GM11168 (cell line): ENCODE results near the gene ZEB2.

ENCODE experiments used
- in situ Hi-C: fragments of 300-500 bp; cut with MboI; formaldehyde crosslinking; loops from one replicate; pipeline ENCODE4 v1.12.0; 2022; ENCODE audit warnings: low sequenced_read_pairs; ENCODE audit not compliant: unreplicated experiment

ZEB2 gene

DNA sequence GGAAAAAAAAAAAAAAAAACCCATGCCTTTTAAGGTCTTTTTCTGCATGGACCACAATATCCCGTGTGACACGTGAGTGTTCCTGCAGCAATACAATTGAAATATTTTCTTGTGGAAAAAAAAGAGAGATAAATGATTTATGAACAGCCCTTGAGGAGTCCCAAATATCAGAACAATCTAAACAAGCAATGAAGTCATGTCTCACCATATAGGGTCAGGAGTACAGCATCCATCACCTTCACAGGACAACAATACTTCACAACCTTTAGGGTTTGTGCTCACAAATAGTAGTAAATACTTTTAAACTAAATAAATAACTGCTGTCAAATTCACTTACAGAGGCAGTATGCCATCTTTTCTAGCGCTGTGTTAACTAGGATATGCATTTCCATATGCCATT is 87.9 kb downstream of the ZEB2 start:
- in situ Hi-C loops = no loop called here

DNA sequence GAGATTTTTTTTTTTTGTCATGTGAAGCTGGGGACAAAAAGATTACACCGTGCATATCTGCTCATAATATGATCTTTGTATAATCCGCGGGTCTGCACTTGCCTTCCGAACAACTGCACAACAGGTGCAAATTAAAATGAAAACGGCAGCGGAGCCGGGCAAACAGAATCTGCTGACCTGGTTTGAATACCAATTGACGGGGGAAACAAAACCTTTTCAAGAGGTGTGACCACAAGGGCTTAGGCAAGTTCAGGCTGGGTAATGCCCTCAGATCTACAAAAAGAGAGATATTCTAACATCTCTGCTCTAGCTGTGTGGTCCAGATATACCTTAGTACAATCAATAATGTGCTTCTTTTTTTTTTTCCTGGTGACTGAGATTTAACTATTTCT is 88.5 kb downstream of the ZEB2 start:
- in situ Hi-C loops = no loop called here

GRCh38 chr2:144430722-144431391 is 89.1 kb downstream of the ZEB2 start:
- in situ Hi-C loops = no loop called here

DNA sequence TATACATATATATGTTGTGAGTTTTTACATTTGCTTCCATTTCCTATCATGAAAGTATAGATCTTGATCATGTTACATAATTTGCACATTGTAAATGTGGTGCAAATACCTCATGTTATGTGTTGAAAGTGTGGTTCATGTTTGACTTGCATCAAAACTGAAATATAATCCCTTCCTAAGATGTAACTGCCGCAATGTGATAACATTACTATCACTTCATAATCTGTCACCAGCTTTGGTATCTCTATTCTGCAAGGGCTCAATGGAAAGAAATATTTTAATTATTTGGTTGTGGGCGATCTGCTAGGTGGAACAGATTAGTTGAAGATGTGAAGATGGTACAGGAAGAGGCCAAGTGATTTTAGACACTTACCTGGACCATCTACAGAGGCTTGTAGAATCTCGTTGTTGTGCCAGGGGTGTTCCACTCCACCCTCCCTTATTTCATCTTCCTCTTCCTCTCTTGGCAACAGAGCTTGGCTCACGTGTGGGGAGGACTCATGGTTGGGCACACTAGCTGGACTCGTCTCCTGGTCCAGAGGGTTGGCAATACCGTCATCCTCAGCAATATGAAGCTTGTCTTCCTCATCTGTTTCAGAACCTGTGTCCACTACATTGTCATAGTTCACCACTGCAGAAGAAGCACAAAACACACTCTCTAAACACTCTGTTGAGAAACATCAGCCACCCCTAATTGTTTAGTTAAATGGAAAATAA is 90.4 kb downstream of the ZEB2 start:
- in situ Hi-C loops = no loop called here

- in situ Hi-C loops = no loop called here
Observed at GRCh38 chr2:144426981-144427479, 92.9 kb downstream of the ZEB2 start.

DNA sequence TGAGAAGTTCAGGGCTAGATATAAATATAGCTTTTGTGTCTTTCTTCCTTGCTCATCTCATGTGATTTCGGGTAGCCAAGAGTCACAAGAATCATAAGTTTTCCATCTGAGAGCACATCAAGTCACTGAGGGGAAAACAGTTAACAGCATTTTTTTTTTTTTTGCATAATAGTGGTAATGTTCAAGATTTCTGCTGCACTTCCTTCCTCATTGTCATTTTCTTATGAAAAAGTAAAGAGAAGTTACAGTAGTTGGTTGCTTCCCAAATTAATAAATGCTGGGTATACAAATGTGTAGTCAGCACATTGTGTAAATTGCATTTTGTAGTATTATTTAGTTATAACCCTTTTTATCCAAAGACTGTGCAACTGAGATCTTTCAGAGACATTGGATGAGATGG is 93.6 kb downstream of the ZEB2 start:
- in situ Hi-C loops = no loop called here

GRCh38 chr2:144424559-144425240 is 95.2 kb downstream of the ZEB2 start:
- in situ Hi-C loops = no loop called here

DNA sequence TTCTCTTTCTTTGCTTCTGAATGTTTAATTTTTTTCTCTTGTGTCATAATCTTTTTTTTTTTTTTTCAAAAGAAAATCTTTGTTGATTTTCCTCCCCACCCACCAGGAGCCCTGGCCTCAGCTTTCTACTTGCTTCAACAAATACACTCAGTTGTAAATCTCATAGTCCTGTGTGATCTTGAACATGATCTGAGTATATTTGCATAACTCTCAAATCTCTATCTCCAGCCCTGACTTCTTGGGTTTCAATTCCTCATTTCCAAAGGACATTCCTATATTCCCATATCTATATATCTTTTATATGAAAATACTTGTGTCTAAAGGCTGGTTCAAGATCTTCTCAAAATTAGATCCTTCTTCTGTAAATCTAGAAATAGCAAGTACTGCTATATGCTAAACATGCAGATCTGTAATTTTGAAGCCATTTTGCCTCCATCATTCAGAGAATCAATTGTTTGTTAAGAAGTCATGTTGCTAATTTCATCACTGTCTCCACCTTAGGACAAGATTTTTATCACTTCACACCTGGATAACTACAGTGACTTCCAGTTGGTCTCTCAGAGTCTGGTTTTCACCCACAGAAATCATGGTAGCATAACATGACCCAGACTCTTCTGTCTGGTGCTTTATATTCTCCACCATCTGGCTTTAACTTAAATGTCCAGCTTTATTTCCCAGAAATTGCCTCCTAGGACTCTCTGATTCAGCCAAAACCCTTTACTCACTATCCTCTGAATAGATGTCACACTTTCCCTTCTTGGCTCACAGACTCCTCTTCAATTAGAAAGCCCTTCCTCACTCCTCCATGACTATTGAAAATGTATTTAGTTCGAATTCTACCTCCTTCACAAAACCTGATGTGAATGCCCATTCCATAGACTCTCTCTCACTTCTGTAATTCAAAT is 98.1 kb downstream of the ZEB2 start:
- in situ Hi-C loops = no loop called here

GRCh38 chr2:144419218-144419617 is 100.7 kb downstream of the ZEB2 start:
- in situ Hi-C loops = no loop called here

DNA sequence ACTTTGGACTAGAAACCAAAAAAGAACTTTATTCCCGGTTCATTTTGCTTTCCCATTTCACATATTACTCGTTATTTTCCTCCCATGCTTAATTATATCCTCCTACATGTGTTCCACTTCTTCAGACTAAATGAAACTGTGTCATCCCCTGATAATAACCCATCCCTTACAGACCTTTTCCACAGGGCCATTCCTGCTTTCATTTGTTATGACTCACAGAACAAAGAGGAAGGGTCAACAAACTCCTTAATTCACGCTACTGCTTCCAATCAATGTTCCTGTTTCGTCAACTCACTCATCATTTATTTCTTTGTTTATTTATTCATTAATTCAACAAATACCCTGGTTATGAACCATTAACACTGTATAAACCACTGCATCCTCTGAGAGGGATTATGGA is 104.5 kb downstream of the ZEB2 start:
- in situ Hi-C loops = no loop called here

DNA sequence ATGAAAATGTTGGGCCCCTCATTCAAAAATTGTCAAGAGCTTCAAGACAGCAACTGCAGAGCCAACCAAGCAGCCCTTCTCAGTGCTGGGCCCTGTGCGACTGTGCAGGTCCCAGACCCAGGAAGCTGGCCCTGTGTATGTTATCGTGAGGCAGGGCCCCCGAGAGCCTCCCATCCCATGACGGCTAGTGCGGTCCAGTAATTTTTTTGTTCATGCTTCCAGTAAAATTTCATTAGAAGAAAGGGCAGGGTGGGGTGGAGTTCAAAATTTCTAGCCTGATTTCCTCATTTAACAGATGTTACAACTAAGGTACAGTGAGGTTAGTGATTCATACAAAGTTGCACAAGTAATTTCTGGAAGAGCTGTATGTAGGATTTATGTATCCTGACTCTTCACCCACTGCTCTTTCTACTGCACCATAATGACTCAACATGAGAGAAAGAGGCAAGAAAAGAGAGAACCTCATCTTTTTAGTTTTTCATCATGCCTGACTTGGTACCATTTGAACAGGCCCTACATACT is 105.5 kb downstream of the ZEB2 start:
- in situ Hi-C loops = no loop called here

DNA sequence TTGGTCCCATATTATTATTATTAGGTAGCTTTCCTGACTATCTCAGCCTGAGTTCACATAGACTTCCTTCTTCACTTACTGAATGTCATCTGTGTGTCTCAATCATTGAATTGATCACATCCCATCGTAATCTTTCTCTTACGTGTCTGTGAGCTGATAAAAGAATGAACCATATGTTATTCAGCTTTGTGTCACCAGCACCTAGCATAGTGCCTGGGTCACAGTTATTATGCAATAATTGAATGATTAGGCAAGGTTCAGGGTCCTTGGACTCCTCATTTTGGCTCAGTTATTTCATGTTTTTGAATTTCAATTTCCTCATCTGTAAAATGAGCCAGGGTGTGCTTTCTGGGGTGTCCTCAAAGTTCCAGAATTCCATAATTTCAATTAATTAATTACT is 107.2 kb downstream of the ZEB2 start:
- in situ Hi-C loops = no loop called here

DNA sequence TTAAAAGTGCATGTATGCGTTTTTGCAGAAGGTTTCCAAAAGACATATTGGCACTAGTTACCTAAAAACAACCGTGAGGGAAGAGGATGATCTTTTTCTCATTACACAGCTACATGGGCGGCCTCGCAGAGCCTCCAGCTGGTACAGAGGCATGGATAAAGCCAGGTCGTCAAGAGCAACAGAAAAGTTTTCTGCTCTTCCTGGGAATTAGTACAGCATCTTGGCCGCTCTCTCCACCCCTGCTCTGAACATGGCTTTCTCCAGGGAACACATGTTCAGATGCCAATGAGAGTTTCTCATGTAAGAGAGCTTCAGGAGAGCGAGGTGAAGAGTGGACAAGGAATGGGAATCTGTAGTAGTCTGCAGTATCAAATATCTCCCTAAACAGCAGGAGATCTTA is 108.4 kb downstream of the ZEB2 start:
- in situ Hi-C loops = no loop called here

GRCh38 chr2:144409241-144409640 is 110.7 kb downstream of the ZEB2 start:
- in situ Hi-C loops = no loop called here

DNA sequence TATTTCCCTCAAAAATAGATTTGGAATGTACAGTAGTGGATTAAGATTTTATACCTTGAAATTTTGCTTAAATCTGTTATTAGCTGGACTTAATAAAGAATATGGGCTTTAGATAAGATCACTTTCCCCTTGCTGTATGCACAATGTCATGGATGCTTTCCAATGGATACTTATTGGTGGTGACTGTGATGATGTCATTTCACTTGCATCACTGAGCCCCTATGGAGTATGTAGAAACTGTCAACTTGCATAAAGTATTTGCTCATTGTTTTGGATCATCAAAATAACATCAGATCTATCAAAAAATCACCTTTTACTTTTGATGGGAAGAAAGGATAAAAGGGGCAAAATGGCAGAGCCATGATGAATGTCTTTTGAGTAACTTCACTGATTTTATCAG is 112.7 kb downstream of the ZEB2 start:
- in situ Hi-C loops = no loop called here

GRCh38 chr2:144405982-144406788 is 113.7 kb downstream of the ZEB2 start:
- in situ Hi-C loops = no loop called here

DNA sequence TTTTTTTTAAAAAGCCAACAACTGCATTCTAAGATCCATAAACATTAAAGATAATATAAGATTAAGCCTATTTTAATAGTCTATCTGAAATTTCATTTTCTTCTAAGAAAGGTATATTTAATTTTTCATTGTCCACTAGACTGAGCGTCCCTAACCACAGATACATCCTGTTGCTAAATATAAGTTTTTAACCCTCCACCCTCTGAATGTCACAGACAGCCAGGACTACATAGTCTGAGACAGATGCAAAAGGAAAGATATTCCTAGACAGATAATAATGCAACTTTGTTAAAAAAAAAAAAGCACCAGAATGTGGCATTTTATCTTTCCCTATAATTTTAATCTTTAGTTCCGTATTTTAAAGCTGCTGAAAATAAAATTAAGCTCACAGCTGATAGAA is 114.6 kb downstream of the ZEB2 start:
- in situ Hi-C loops = no loop called here

GRCh38 chr2:144404586-144405314 is 115.2 kb downstream of the ZEB2 start:
- in situ Hi-C loops = no loop called here

GRCh38 chr2:144403933-144404332 is 116.0 kb downstream of the ZEB2 start:
- in situ Hi-C loops = no loop called here
